HL-60/S4 treated with retinoic acid at 250 ng/mL for 4 days and 3 days (cell line): ENCODE data around the gene EID1.

Experiments
- in situ Hi-C: fragments of 300-500 bp; cut with MboI; formaldehyde crosslinking; loops from 2 replicates; pipeline ENCODE4 v1.7.0; 2022; ENCODE audit warnings: low sequenced_read_pairs

Gene EID1, protein sequence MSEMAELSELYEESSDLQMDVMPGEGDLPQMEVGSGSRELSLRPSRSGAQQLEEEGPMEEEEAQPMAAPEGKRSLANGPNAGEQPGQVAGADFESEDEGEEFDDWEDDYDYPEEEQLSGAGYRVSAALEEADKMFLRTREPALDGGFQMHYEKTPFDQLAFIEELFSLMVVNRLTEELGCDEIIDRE

DNA sequence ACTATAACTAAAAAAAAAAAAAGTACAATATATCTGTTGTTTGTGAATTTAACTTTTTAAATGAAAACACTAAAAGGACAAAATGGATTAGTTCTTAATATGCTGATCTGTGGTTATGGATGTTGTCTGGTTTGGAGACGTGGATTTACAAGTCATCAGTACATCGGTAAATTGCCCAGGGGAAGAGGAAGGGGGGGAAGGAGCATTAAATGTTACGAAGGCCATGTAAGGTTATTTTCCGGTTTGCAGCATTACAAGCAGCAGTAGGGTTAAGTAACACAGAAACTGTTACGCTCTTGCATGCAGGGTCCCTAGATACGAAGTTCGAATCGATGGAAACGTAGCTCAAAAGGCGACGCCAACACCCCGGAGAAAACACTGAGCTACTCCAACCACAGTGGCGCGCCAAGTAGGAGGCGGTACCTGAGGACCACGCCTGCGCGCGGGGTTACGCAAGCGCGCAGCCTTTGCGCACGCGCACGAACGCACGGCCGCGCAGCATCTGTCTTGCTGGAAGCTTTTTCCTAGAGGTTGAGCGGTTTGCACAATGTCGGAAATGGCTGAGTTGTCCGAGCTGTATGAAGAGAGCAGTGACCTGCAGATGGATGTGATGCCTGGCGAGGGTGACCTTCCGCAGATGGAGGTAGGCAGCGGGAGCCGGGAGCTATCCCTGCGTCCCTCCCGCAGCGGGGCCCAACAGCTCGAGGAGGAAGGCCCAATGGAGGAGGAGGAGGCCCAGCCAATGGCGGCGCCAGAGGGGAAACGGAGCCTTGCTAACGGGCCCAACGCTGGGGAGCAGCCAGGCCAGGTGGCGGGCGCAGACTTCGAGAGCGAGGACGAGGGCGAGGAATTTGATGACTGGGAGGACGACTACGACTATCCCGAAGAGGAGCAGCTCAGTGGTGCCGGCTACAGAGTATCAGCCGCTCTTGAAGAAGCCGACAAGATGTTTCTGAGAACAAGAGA lies at the start of gene EID1:
TSS of gene EID1 (plus strand) at position 505 of the 966 bp plus-strand sequence. CDS start at position 548, 43 bp downstream.
- in situ Hi-C loops = no loop called here

DNA sequence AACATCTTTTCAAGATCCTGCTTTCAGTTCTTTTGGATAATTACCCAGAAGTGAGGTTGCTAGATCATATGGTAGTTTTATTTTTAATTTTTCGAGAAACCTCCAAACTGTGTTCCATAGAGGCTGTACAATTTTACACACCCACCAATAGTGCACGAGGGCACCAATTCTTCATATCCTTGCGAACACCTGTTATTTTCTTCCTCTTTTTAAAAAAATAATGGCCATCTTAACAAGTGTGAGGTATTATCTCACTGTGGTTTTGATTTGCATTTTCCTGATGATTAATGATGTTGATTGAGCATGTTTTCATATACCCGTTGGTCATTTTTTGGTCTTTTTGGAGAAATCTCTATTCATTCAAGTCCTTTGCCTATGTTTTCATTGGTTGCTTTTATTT lies 49.5 kb upstream of the EID1 start:
- in situ Hi-C loops = no loop called here

DNA sequence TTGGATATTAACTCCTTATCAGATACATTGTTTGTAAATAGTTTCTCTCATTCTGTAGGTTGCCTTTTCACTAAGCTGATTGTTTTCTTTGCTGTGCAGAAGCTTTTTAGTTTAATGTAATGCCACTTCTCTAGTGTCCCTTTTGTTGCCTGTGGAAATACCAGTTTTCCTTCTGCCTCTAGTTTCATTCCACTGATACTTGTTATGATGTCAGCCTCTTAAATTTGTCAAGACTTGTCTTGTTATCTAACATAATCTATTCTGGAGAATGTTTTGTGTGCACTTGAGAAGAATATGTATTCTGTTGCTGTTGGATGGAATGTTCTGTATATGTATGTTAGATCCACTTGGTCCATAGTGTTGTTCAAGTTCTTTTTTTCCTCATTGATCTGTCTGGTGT lies 49.0 kb upstream of the EID1 start:
- in situ Hi-C loops = no loop called here

DNA sequence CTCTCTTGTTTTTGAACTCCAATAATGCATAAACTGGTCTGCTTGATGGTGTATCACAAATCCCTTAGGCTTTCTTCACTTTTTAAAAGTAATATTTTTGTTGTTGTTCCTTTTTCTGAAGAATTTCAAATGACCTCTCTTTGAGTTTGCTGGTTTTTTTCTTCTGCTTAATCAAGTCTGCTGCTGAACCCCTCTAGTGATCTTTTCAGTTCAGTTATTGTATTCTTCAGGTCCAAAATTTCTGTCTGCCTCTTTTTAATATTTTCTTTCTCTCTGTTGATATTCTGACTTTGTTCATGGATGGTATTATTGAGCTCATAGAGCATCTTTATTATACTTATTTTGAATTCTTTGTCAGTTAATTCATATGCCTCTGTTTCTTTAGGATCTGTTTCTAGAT lies 45.3 kb upstream of the EID1 start:
- in situ Hi-C loops = no loop called here

DNA sequence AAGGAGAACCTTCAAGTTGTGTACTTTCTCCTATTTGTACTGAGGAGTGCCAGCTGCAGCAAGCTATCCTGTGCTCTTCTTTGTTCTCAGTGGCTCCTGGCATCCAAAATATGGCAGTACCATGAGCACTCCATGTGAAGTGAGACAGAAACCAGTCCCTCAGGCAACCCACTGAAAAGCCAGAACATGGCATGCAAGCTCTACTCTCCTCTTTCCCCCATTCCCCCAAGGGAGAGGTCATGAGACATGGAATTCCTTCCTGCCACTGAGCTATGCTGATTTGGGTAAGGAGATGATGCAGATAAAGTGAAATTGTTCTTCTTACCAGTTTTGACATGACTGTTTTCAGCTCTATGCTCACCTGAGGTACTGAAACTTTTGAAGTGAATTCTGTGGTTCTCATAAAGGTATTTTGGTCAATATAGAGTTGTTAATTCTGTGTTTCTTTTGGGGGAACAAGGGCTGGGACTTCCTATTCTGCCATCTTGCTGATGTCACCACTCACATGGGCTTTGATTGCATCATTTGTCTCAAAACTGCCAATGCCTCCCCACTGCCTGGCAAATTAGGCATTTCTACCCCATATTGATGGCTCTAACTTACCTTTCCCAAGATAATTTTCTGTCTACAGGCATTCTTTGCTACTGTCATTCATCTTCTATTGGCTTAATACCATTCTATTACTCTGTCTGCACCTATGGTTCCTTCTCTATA lies 44.3 kb upstream of the EID1 start:
- in situ Hi-C loops = no loop called here

DNA sequence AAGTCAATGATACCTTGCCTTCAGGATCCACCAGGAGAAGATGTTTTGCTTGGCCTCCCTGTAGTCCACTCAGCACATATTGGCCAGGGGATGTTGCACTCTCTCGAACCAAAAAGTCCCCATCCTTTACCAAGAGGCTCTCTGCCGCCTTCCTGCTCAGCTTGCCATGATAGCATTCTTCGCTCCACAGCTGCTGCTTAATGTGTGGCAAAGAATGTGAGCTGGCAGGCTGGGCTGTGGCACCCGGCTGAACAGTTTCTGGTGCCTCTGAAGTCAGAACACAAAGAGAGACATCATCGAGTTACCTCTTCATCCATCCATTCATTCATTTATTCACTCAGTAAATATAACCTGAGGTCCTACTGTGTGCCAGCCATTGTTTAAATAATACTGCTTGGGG lies 43.2 kb upstream of the EID1 start:
- in situ Hi-C loops = no loop called here

DNA sequence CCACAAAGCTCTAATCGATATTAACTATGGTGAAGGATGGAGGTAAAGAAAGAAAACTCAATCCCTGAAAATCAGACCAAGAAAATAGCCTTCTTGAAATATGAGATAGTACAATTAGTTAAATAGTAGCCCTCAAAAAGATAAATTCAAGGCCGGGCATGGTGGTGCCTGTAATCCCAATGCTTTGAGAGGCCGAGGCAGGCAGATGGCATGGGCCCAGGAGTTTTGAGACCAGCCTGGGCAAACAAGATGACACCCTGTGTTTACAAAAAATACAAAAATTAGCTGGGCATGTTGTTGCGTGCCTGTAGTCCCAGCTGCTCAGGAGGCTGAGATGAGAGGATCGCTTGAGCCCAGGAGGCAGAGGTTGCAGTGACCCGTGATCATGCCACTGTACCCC lies 35.4 kb upstream of the EID1 start:
- in situ Hi-C loops = no loop called here

DNA sequence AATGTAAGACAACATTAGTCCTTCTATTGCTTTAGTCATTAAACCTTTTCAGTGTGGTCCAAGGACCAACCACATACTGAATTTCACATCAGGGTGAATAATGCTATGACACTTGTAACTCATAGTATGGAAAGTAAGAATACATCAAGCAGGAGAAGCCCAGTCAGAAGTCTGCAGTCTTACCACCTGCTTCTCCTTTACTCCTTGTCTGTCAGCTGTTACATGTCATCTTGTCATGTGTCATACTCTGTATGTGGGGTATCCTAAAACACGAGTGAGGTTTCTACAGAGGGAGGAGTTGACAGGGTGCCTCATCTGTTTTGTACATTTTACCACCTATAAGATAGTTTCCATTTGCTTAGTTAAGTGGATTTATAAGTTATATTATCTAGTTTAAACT lies 32.8 kb upstream of the EID1 start:
- in situ Hi-C loops = no loop called here

DNA sequence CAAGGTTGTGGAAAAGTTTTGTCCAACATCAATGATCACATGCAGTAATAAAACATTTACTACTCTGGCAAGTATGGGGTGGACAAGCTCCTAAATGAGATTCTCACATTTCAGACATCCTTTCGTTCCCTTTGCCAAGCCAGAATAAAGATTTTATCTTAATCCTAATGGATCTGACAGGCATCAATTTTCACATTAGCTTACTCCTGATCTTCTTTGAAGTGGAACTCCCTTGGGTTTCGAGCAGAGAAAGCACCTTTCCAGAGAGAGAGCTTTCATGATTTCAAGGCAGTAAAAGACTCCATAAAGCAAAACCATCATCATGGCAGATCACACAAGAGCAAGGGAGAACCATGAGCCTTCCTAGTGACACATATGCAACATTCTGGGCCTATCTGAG lies 27.3 kb upstream of the EID1 start:
- in situ Hi-C loops = loop anchor here (25.0 kb wide), 2 partner anchors 287 to 1287 kb away; no protein-coding TSS in a partner anchor

DNA sequence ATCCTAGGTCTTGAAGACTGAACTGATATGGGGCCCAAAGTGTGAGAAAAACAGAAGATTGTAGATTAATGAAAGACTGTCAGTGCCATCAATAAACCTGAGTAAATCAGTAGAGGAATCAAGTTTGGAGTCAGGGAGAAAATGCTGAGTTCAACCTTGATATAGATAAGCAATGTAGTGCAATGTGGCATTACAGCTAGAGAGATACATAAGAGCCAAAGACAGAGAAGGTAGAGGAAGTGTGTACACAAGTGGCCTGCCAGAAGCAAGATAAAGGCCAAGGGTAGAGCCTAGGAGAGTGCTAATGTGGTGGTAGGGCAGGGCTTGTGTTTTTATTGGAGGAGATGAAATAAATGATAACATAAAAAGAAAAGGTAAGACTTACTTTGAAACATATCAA lies 26.0 kb upstream of the EID1 start:
- in situ Hi-C loops = loop anchor here (25.0 kb wide), 2 partner anchors 285 to 1285 kb away; no protein-coding TSS in a partner anchor

DNA sequence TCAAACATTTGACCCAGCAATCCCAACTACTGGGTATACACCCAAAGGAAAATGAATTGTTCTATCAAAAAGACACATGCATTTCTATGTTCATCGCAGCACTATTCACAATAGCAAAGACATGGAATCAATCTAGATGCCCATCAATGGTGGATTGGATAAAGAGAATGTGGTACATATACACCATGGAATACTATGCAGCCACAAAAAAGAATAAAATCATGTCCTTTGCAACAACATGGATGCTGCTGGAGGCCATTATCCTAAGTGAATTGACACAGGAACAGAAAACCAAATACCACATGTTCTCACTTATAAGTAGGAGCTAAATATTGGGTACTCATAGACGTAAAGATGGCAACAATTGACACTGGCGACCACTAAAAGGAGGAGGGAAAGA lies 23.5 kb upstream of the EID1 start:
- in situ Hi-C loops = loop anchor here (25.0 kb wide), 2 partner anchors 283 to 1283 kb away; no protein-coding TSS in a partner anchor

DNA sequence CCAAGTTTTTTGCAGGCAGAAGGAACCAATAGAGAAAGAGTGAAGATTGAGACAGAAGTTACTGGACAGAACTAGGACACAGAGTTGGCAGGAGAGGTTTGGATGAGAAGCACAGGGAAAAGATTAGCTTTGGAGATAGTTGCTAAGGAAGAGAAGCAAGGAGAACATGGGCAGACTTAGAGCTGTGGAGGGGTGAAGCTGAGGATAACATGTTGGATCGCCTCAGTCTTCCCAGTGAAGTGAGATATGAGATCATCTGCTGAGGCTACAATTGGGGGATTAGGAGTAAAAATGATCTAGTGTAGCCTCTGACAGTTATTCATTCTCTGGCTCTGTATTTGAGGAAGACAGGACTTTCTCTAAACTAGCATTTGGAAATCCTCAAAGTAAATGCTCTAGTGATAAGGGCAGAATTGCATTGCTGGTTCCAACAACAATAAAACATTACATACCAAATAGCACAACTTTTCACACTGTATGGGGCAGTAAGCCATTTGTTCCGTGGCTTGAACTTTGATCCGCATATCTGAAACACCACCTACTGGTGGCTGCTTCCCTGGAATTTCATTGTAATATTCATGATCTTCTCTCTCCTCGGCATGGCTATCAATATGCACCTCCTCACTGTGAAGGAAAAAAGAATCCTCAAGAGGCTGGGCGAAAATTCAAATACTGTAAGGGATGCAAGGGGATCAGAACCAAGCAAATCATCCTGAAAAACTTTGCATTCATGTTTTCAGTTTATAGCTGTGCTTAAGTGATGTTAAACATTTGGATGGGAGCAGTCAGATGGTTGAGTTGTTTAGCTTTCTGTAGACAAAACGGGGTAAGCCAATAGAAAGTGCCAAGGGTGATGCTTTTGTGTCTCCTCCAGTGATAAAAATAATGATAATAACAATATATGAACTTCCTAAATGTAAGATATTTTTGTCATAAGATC lies 22.2 kb upstream of the EID1 start:
- in situ Hi-C loops = loop anchor here (25.0 kb wide), 2 partner anchors 282 to 1282 kb away; no protein-coding TSS in a partner anchor

DNA sequence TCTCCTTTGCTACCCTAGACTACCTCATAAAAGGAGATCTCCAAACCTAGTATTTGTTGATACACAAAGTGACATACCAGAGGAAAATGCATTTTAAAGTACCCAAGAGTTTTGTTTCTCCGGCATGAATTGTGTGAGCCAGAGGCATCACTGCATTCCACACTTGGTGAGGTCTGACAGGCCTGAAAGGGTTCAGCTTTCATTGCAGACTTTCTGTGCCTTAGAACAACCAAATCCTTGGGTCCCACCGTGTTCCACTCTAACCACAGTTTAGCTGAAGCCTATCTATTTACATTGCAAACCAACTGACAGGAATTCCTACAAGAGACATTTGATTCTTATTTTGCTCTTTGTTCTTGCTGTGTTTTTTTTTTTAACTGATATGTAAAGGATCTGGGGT lies 21.0 kb upstream of the EID1 start:
- in situ Hi-C loops = loop anchor here (25.0 kb wide), 2 partner anchors 280 to 1280 kb away; no protein-coding TSS in a partner anchor

DNA sequence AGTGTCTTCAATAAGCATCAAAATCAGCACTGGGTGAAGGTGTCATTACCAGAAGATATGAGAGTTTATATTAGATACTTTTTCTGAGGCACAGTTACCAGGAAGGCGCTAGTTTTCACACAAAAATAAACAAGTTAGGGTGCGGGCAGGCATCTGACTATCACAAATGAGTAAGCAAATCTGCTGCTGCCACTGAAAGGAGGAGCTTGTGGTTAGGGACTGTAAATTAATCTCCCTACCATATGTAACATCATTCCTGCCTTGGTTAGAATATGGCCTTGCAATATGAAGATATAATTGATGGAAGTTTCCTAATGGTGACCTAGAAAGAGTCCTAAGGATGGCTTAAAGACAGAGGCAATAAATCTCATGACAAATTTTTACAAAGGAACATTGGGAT lies 19.5 kb upstream of the EID1 start:
- in situ Hi-C loops = loop anchor here (25.0 kb wide), 2 partner anchors 279 to 1279 kb away; no protein-coding TSS in a partner anchor

DNA sequence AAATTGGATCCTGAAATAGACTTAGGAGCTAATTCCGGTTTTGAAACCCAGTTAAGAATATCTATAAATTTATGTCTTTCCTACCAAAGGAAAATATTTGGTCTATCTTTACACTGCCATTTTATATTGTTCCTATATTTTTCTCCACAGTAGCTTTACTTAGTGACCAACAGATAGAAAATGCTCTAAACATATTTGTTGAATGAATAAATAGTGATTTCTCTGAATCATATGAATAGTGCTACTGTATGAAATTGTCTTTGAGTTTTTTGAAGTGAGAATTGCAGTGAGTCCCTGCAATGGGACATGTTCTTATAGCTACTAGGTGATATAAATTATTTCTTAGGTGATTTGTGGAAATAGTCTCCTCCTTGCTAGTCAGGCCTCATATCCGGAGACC lies 18.5 kb upstream of the EID1 start:
- in situ Hi-C loops = loop anchor here (25.0 kb wide), 2 partner anchors 278 to 1278 kb away; no protein-coding TSS in a partner anchor

DNA sequence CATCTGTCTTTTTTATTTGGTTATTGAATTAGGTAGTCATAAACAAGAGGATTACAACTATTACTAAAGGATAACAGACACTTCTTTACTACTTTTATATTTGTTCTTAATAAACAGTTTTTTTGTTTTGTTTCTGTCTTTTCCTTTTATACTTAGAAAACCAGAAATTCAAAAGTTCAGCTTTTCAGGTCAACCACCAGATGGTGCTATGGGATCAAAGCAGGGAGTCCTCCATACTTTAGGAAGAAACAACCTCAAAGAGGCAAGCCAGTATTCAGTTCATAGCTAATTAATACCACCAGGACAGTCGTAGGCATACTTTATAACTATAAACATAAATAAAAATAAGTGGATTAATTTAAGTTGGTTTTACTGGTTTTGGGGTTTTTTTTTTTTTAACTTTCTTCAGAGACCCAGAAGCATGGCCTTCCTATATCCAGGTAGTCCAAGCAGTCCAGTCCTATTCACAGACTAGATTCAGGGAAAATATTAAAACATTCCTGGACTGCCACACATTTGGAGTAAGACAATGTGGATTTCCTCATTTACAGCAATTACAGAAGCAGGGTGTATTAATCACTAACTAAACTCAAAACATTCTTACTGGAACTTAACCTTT lies 16.0 kb upstream of the EID1 start:
- in situ Hi-C loops = loop anchor here (25.0 kb wide), 2 partner anchors 275 to 1275 kb away; no protein-coding TSS in a partner anchor

DNA sequence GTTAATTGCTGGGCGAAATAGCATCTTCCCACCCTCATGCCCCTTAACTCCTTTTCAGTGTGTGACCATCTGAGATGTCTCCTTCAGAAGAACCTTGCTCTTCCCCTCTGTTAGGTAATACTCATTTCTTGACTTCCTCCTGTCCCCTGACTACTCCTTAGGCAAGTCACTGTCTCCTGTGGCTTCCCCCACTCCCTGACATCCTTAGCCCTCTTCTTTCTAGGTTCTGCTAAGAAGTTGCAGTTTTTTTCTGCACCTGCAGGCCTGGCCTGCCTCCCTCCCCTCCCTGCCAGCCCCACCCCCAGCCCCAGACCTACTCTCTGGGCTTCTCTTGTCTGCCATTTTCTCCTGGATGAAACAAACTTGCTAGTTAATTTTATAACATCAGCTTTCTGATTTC lies 15.2 kb upstream of the EID1 start:
- in situ Hi-C loops = loop anchor here (25.0 kb wide), 2 partner anchors 275 to 1275 kb away; no protein-coding TSS in a partner anchor

DNA sequence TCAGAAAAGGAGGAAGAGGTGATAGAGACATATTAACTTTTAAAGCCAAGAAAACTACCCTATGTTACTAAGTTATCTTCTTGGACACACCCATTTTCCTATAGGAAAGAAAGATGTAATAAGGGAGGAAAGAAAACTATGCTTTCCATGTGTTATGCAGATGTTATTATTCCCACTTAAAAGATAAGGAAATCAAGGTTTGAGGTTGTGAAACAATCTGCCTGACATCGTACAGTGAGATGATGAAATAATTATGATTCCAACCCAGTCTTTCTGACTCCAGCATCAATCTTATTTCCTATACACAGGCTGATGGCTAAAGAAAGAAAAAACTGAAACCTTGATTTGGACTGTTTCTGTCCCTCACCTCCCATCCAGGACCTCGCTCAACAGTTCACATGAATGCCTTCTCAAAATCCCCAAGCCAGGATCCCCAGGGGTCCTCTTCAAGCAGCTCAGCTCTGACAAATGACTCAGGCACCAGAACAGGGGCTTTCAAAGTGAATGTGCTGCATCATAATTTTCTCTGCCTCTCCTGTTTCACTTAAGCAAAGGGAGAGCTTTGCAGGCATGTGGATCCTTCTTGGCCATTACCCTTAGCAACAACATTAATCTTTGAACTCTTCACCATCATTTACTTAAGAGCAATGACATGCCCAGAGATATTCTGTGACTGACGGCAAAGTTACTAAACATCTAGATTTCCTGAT lies 12.4 kb upstream of the EID1 start:
- in situ Hi-C loops = loop anchor here (25.0 kb wide), 2 partner anchors 272 to 1272 kb away; no protein-coding TSS in a partner anchor

DNA sequence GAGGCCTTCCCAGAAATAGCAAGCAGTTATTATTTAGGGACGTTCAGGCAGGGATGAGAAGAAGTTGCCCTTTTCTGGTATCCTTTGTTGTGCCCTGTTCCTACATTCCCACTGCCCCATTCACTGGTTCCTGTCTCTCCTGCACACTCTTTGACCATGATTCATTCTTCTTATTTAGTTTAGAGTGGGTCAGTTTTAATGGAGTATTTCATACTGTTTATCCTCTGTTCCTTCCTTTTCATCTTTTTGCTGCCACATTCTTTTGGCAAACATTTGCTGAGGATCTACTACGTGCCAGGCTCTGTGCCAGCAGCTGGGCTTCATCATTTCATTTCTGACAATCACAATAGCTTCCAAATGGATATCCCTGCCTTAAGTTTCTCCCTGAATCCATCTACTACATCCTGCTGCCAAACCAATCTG lies 11.8 kb upstream of the EID1 start:
- in situ Hi-C loops = loop anchor here (25.0 kb wide), 2 partner anchors 271 to 1271 kb away; no protein-coding TSS in a partner anchor
